OCI-LY3 (cell line): ENCODE measurements around the gene SH2B2.

Experiments used
- CTCF ChIP-seq: fragments of 200-600, 300-600 bp; sonication (generic); IDR thresholded peaks from 2 replicates; pipeline ENCODE4 v1.5.1; 2014; ENCODE audit warnings: antibody characterized with exemption, low read length, low read depth
- EZH2phosphoT487 ChIP-seq: fragments of 200-600 bp; shearing (Covaris generic); IDR thresholded peaks from 2 replicates; pipeline ENCODE4 v1.6.1; 2018; ENCODE audit warnings: antibody characterized with exemption, mixed run types, low read depth

- no peak for TF ChIP-seq CTCF
- no peak for TF ChIP-seq EZH2phosphoT487
These were observed 30.8 kb upstream of the SH2B2 start for GRCh38 chr7:102255916-102256315.
